ENCODE measurements around the gene PIEZO1. TPM values are rescaled to one million over a fixed set of nuclear protein-coding genes. Genes with fewer than 3 reads are reported as not detected.

The PIEZO1 gene
- total and polyA plus RNA-seq, 2 donors (not counting 1 experiment from before 2014, with no cell fraction given) = 94.5 to 313 TPM

DNA sequence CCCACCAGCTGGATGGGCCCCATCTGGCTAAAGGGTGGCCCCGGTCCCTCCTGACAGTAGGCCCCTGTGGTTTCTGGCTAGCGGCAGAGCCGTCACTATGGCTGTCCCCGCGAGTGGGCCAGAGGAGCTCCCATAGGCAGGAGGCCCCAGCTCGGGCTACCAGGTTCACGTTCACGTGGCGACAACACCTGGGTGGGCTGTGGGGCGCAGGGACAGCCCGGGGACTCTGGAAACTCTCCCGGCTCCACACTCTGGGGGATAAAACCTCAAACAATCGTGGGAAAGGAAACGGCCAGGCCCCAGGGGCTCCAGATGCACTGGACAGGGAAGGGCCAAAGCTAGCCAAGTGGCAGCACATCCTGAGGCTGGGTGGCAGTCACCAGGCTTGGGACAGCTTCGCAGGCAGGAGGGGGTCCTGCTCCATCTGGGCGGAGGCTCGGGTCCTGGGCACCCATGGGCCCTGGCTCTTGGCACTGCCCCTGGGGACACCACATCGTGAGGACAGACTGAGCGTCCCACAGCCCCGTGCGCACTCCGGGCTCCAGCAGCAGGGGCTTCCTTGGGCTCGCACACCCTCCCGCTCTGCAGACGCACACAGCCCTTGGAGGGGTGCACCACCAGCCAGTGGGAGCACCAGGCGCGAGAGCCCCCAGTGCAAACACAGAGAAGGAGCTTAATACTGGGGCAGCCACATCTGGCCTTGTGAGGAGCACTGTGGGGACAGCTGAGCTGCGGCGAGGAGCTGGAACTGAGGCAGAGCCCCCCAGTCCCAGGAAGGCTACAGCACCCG is 83.2 kb downstream of the PIEZO1 start:
- no peak overlapping the region for H3K4me2 ChIP-seq (ENCODE audit: extremely low read depth, insufficient read depth, low read length)

DNA sequence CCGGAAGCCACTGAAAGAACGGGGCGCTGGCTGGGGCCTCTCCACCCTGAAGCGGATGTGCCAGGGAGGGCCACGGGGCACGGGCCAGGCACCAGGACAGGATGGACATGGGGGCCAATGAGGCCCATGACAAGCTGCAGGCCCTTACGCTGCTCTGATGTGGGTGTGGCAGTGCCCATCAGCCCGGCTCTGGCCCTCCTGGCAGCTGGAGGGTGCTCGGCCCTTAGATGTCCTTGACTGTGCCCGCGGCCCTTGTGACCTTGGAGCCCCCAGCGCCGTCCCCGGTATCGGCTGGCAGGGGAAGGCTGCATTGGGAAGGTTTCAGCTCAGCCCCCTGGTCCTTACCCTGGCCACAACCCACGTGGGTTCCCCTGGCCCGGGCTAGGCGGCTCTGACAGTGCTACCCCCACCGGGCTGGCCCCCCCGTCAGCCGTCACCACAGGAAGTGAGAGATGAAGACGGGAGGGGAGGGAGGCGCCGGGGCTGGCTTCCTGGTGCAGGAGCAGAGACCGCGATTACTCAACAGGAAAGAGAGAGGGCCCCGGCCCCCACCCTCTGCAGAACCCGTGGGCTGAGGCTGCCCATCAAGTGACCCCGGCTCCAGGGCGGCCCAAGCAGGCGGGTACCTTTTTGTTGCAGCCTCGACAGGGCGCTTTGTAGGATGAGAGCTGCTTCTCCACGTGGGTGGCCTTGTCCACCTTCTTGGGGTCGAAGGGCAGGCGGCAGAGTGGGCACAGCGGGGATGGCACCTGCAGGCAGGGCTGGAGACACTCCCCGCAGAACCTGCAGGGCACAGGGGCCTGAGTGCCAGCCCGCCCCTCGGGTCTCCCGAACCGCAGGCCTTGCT is 84.2 kb downstream of the PIEZO1 start:
- peak overlapping the region in 1 of 4 experiments; percentile 10 for H3K4me3 ChIP-seq (replicated peaks in 1 of 4; ENCODE audit: control extremely low read depth in 1 of 4, insufficient read depth in 1 of 4, low read depth in 3 of 4, low read length in 4 of 4)
- no peak overlapping the region for H2AFZ ChIP-seq (ENCODE audit: low read length)
- no peaks in the 10 kb centered on the region for H3K27me3 ChIP-seq (ENCODE audit: control insufficient read depth, insufficient read depth, low read length)
- DNase-seq (ENCODE audit: low read depth in 2 of 2) = peak; percentile 77 to 92
- H3K79me2 ChIP-seq (ENCODE audit: control insufficient read depth, insufficient read depth, low read length) = peaks cover 15% of the 10 kb centered on the region
- peaks cover 14% of the 10 kb centered on the region for H3K4me1 ChIP-seq (ENCODE audit: control insufficient read depth, extremely low read depth, insufficient read depth, low read length)
- H4K20me1 ChIP-seq (ENCODE audit: control insufficient read depth, extremely low read depth, insufficient read depth, low read length) = no peaks in the 10 kb centered on the region
- peak overlapping the region; percentile 55 for H3K9ac ChIP-seq (ENCODE audit: insufficient read depth, low read length)
- peaks cover 17% of the 10 kb centered on the region for H3K36me3 ChIP-seq (ENCODE audit: control insufficient read depth, insufficient read depth, low read length)
- TF ChIP-seq, protein P1, sequence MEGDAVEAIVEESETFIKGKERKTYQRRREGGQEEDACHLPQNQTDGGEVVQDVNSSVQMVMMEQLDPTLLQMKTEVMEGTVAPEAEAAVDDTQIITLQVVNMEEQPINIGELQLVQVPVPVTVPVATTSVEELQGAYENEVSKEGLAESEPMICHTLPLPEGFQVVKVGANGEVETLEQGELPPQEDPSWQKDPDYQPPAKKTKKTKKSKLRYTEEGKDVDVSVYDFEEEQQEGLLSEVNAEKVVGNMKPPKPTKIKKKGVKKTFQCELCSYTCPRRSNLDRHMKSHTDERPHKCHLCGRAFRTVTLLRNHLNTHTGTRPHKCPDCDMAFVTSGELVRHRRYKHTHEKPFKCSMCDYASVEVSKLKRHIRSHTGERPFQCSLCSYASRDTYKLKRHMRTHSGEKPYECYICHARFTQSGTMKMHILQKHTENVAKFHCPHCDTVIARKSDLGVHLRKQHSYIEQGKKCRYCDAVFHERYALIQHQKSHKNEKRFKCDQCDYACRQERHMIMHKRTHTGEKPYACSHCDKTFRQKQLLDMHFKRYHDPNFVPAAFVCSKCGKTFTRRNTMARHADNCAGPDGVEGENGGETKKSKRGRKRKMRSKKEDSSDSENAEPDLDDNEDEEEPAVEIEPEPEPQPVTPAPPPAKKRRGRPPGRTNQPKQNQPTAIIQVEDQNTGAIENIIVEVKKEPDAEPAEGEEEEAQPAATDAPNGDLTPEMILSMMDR (conservative IDR thresholded peaks at IDR 0.05 in 1 of 2, IDR thresholded peaks at IDR 0.05 in 1 of 2; ENCODE audit: low read depth in 1 of 2, low read length in 2 of 2) = no peak
- no peak for TF ChIP-seq EZH2 (IDR thresholded peaks at IDR 0.05; ENCODE audit: low read length, missing control alignments)
- H3K9me3 ChIP-seq (ENCODE audit: control insufficient read depth, insufficient read depth, low read depth, low read length) = no peaks in the 10 kb centered on the region
- H3K4me2 ChIP-seq (ENCODE audit: extremely low read depth, insufficient read depth, low read length) = no peak overlapping the region
- H3K27ac ChIP-seq (ENCODE audit: insufficient read depth, low read length) = peak overlapping the region; percentile 69

More for the DNA sequence above, 83.2 kb downstream of the PIEZO1 start:
- Histone ChIP-seq H4K20me1 (ENCODE audit: control insufficient read depth, extremely low read depth, insufficient read depth, low read length) (no peaks in the 10 kb centered on the region), H2AFZ (ENCODE audit: low read length) (no peak overlapping the region), H3K79me2 (ENCODE audit: control insufficient read depth, insufficient read depth, low read length) (peaks cover 19% of the 10 kb centered on the region), H3K36me3 (ENCODE audit: control insufficient read depth, insufficient read depth, low read length) (peaks cover 17% of the 10 kb centered on the region), H3K9ac (ENCODE audit: insufficient read depth, low read length) (no peak overlapping the region), H3K4me3 (replicated peaks in 1 of 4; ENCODE audit: control extremely low read depth in 1 of 4, insufficient read depth in 1 of 4, low read depth in 3 of 4, low read length in 4 of 4) (no peak overlapping the region), H3K4me1 (ENCODE audit: control insufficient read depth, extremely low read depth, insufficient read depth, low read length) (peaks cover 14% of the 10 kb centered on the region), H3K27me3 (ENCODE audit: control insufficient read depth, insufficient read depth, low read length) (no peaks in the 10 kb centered on the region), H3K27ac (ENCODE audit: insufficient read depth, low read length) (peak overlapping the region; percentile 40), H3K9me3 (ENCODE audit: control insufficient read depth, insufficient read depth, low read depth, low read length) (no peaks in the 10 kb centered on the region)
- DNase-seq (ENCODE audit: low read depth in 2 of 2) = no peak
- TF ChIP-seq EZH2 (IDR thresholded peaks at IDR 0.05; ENCODE audit: low read length, missing control alignments) = no peak
- TF ChIP-seq, protein P1 (conservative IDR thresholded peaks at IDR 0.05 in 1 of 2, IDR thresholded peaks at IDR 0.05 in 1 of 2; ENCODE audit: low read depth in 1 of 2, low read length in 2 of 2) = no peak

DNA sequence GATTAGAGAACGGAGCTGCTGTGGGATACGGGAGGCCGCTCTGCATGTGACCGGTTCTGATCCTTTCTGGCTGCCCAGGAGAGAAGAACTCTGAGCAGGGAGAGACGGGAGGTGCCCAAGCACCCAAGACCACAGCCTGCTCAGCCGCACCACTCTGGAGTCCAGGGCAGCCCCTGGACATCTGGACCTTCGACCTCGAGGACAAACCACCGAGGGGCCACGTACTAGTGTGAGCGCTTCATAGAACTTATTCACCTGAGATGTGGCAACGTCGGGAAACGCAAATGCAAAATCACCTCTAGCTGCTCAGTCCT is 84.7 kb downstream of the PIEZO1 start:
- TF ChIP-seq EZH2 (IDR thresholded peaks at IDR 0.05; ENCODE audit: low read length, missing control alignments) = no peak
- TF ChIP-seq, protein P1 (conservative IDR thresholded peaks at IDR 0.05 in 1 of 2, IDR thresholded peaks at IDR 0.05 in 1 of 2; ENCODE audit: low read depth in 1 of 2, low read length in 2 of 2) = no peak
- Histone ChIP-seq H3K4me2 (ENCODE audit: extremely low read depth, insufficient read depth, low read length) (no peak overlapping the region), H3K4me3 (replicated peaks in 1 of 4; ENCODE audit: control extremely low read depth in 1 of 4, insufficient read depth in 1 of 4, low read depth in 3 of 4, low read length in 4 of 4) (no peak overlapping the region), H3K9ac (ENCODE audit: insufficient read depth, low read length) (peak overlapping the region; percentile 55), H4K20me1 (ENCODE audit: control insufficient read depth, extremely low read depth, insufficient read depth, low read length) (no peaks in the 10 kb centered on the region), H3K9me3 (ENCODE audit: control insufficient read depth, insufficient read depth, low read depth, low read length) (no peaks in the 10 kb centered on the region), H3K4me1 (ENCODE audit: control insufficient read depth, extremely low read depth, insufficient read depth, low read length) (peaks cover 14% of the 10 kb centered on the region), H3K36me3 (ENCODE audit: control insufficient read depth, insufficient read depth, low read length) (peaks cover 17% of the 10 kb centered on the region), H3K27me3 (ENCODE audit: control insufficient read depth, insufficient read depth, low read length) (no peaks in the 10 kb centered on the region), H3K79me2 (ENCODE audit: control insufficient read depth, insufficient read depth, low read length) (peaks cover 15% of the 10 kb centered on the region), H3K27ac (ENCODE audit: insufficient read depth, low read length) (peak overlapping the region; percentile 69), H2AFZ (ENCODE audit: low read length) (no peak overlapping the region)
- no peak for DNase-seq (ENCODE audit: low read depth in 2 of 2)

Data from fibroblast of lung (primary cell).